AG20443 (cell line): ENCODE data around the gene OARD1.
"Not testable (repeated sequence)": the region's sequence is repeated elsewhere in the genome, so short reads cannot be mapped to it uniquely, and the experiment has no call there.

Experiments used
- DNase-seq: peaks from one replicate; pipeline ENCODE4 v3.0.0; 2012; ENCODE audit warnings: low spot score, mixed read lengths

Gene OARD1, protein sequence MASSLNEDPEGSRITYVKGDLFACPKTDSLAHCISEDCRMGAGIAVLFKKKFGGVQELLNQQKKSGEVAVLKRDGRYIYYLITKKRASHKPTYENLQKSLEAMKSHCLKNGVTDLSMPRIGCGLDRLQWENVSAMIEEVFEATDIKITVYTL

GRCh38 chr6:41071923-41072835 is at the start of gene OARD1:
OARD1 (minus strand) TSS chr6:41072356; CDS start chr6:41071634, 722 bp downstream.
- DNase-seq: peak; percentile 98

DNA sequence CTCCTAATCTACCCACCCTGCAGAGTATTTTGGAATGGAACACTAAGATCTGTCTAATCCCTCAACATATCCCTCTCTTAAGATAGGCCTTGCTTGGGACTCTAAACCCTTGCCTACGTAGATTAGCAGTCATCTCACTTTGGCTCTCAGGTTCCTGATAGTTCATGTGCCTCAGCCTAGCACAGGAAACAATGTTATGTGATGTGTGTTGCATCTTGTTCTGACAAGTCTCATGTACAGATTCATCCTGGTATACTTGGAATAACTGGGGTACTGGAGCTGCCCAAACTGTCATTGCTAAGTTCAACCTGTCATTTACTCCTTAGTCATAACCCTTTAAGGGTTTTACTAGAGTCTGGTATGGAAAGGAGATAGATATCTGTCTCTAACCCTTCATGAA is 47.9 kb upstream of the OARD1 start:
- no peak for DNase-seq

DNA sequence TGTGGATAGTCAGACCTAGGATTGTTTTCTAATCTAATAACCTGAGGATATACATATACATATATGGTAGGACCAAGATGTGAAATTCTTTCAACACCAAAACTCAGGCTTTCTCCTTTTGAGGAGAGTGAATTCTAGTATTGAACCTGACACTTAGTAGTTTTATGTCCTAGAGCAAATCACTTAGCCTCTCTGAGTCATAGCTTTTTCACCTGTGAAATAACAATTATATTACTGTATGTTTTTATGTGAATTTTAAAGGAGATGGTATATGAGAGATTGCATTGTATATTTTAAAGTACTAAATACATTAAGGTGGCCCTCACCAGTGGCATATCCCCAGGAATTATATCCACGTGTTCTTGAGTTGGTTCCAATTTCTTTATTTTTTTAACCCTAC is 47.4 kb upstream of the OARD1 start:
- DNase-seq: no peak

GRCh38 chr6:41115027-41115426 is 42.9 kb upstream of the OARD1 start:
- not testable (repeated sequence) for DNase-seq

DNA sequence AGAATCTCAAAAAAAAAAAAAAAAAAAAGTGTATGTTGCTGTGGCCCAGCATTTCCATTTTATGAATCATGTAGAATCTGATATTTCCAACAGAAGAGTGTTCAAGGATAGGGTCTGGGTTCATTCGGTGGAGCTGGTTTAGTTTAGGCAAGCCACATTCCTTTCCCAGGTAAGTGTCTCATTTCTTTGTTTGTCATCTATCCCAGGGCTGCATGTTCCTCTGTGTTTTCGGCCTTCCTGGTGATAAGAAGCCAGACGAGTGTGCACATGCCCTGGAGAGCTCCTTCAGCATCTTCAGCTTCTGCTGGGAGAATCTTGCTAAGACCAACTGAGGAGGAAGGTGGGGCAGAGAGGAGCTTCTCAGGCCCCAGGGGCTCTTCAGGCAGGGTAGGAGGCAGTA is 38.9 kb upstream of the OARD1 start:
- DNase-seq: no peak

DNA sequence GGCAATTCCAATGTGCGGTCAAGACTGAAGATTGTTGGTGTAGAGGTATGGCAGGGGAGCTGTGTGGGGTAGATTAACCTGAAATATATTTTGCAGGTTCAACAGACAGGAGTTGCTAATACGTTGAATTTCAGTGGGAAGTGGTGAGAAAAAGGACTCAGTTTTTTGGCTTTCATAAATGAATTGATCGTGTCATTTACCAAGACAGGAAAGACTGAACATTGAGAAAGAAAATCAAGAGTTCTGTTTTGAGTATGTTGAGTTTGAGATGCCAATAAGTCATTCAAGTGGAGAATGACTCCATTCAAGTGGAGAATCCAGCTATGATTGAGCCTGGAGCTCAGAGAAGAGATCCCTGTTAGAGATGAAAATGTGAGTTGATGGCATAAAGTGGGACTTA is 31.7 kb upstream of the OARD1 start:
- no peak for DNase-seq

- DNase-seq: no peak
These were observed 28.7 kb upstream of the OARD1 start for GRCh38 chr6:41100871-41101287.

DNA sequence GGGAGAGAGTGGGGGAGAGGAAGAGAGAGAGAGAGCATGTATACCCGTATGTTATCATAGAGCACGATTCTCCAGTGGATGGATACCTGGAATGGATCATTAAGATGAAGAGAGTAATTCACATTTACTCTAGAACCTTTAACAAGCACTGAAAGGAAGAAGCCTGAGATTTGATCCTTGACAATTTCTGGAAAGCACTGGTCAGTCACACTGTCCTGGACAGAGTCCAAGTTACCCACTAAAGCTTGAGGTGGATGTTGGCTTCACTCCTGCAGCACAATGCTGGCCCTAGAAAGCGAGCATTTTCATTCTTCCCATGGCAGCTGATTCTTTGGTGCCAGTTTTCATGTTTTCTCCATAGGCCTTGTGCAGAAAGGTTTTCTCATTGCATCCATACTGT is 26.2 kb upstream of the OARD1 start:
- no peak for DNase-seq

- DNase-seq: peak; percentile 13
These were observed 25.4 kb upstream of the OARD1 start for GRCh38 chr6:41097467-41098090.

- no peak for DNase-seq
These were observed 21.6 kb upstream of the OARD1 start for GRCh38 chr6:41093729-41094128.

DNA sequence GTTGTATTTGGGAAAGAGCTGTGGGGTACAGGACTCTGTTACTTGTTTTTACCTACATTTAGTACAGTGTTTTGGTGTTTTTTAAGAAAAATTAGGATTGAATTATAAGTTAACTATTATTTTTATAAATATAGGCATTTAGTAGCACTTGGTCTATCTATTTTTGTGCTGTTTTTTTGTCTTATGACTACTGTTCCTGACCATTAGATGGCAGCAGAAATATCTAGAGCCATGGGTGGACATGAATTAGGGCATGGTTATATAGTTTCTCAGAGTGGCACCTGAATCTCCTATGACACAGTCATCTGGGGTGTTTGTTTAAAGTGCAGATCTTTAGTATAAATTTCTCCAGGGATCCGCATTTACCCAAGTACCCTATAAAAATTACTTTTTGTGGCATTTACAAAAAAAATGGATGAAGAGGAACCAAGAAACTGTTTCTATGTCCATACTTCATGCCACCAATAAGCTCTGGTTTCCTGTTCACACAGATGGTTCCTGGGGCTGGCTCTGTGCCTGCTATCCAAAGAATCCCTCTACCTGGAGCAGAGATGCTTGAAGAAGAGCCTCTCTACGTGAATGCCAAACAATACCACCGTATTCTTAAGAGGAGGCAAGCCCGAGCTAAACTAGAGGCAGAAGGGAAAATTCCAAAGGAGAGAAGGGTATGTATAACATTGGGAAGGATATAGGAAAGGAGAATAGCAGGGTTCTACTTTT is 20.4 kb upstream of the OARD1 start:
- peak; percentile 35 for DNase-seq

DNA sequence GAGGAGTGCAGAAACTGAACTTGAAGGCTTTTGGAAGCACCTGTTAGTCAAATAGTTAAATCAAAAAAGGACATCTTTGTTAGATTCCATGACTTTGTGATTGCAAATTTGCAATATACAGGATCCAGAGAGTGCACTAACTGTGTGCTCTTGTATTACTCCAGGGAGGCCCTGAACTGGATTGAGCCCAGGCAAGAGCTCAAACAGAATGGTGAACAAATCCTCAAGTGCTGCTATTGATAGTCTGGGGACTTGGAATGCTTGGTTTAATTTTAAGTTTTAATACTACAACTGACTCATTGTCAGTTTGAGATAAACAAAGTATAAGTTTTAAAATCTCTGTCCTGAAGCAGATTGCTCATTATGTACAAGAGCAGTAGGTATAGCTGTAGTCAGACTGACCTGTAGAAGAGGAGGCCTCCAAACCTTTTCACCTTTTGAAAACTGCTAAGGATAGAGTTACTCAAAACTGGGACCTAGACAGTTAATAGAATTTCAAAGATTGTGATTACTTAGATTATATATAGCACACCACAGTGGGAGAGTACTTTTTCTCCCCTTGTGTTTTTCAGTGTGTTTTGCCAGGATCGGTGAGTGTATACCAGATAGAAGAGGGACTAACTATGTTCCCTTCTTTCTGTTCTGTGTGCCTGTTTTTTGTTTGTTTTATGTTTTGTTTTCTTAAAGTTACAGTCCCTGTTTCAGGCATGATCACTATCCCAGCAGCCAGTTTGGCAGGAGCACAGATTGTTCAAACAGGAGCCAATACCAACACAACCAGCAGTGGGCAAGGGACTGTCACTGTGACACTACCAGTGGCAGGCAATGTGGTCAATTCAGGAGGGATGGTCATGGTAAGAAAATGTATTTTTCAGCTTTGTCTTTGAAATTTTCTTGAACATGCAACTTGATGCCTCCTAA is 18.9 kb upstream of the OARD1 start:
- no peak for DNase-seq

DNA sequence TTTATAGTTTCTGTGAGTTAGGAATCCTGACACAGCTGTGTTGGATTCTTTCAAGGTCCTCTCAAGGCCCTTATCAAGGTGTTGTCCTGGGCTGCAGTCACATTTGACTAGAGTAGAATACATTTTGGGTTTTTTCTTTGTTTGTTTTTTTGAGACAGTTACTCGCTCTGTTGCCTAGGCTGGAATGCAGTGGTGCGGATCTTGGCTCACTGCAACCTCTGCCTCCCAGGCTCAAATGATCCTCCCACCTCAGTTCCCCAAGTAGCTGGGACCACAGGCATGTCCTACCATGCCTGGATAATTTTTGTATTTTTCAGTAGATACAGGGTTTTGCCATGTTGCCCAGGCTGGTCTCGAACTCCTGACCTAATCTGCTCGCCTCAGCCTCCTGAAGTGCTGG is 16.3 kb upstream of the OARD1 start:
- DNase-seq: no peak

DNA sequence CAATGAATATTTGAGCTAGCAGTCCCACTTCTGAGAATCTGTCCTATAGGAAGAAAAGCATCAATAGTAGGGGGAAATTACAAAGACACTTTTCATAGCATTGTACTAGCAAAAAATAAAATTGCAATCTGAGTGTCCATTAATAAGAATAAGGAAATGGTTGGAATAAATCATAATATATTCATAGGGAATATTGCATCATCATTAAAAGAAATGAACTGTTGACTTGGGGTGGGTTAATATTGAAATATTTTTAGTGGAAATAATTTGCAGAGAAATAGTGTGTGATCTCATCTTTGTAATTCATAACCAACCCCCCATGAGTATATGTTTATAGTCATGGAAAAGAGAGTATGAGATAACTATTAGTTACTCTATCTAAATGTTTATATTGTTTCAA is 13.0 kb upstream of the OARD1 start:
- no peak for DNase-seq

- DNase-seq: no peak
These were observed 10.9 kb upstream of the OARD1 start for GRCh38 chr6:41083072-41083471.

DNA sequence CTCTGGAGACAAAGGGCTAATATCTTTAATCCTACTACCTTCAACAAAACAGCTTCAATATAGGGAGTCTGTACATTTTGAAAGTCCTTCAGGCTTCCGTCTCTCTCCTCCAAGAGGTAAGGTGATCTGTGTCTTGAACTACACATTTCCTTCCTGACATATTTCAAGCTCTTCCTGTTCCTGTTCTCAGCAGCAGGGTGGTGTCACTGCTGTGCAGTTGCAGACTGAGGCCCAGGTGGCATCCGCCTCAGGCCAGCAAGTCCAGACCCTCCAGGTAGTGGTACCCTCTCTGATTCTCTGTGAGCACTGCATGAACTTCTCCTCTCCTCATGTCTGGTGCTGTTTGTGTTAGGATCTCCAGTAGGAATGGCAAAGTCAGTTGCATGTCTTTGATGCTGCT is 8.5 kb upstream of the OARD1 start:
- DNase-seq: no peak

DNA sequence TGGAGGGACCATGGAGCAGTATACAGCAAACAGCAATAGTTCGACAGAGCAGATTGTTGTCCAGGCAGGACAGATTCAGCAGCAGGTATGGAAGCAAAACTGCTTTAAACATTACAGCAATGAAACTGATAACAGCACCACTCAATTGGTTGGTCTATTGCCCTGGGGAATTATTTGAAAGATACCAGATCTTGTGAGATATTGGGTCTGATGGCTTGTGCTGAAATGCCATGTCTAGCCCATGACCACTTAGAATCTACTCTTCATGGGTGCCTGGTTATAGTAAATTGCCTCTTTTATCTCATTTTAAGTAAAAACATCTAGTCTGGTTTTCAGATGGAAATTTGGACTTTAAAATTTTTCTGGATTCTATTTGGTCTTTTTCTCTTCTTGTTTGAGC is 6.9 kb upstream of the OARD1 start:
- no peak for DNase-seq

DNA sequence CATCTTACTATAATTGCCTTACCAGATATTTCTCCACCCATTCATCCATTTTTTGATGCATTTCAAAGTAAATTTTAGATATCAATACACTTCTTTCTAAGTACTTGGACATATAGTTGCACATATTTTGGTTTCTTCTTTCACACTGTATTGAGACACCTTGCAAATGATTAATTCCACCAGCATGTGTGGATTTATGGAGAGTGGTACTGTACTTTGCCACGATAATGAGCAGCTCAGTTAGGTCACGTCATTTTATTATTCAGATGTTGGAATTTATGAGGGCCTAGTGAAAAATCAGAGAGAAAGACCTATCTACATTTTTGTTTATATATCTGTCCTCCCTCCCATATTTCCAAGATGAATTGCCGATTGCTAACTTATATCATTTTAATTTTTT is 5.9 kb upstream of the OARD1 start:
- DNase-seq: no peak

DNA sequence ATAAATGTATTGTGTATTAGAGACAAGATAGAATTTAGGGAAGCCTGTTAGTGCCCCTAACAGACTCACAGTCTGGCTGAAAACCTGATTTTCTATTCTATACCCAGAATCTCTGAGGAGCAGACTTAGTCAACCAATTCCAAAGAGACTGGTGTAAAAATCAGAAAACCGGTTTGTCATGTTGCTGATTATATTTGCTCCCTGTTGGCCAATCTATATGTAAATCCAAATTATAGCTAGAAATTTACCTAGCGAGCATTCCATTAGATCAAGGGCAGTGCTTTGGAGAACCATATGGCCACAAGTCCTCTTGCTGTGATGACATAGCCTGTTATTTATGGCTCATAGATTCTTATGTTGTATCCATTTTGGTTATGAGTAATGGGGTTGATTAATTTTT is 5.4 kb upstream of the OARD1 start:
- no peak for DNase-seq

- DNase-seq: no peak
These were observed 3.8 kb upstream of the OARD1 start for GRCh38 chr6:41075651-41076626.
